ENCODE results near the gene NATD1.
A peak's percentile ranks its signal among the peaks of the same experiment; 100 is the strongest.

GRCh38 chr17:21239680-21240368, 13.4 kb downstream of the NATD1 start:
- TF ChIP-seq CTCF (IDR thresholded peaks at IDR 0.05) (peak; percentile 16 to 57 (median 34)), POLR2A (IDR thresholded peaks at IDR 0.05) (no peak)
